Stimulated activated CD4-positive, alpha-beta T cell treated with anti-CD3 and anti-CD28 coated beads, Interleukin-12 subunit alpha, Interleukin-12 subunit beta, amount 100 ng/mL, for 48 hours (primary cell): ENCODE results near the gene CACNA1D.
"Not testable (repeated sequence)": the region's sequence is repeated elsewhere in the genome, so short reads cannot be mapped to it uniquely, and the experiment has no call there.

Experiments used
- DNase-seq, 3 donors: peaks; one replicate each; pipeline ENCODE4 v3.0.0-alpha.2; 2020; ENCODE audit warnings: low read depth in 2 of 3, low spot score in 1 of 3

CACNA1D gene

GRCh38 chr3:53493963-53494791 lies at the start of gene CACNA1D:
Gene CACNA1D, plus strand, starts transcription at chr3:53494611. Its CDS starts 556 bp downstream, at chr3:53495167.
- DNase-seq = no peak

GRCh38 chr3:53457068-53457467 lies 37.3 kb upstream of the CACNA1D start:
- DNase-seq = no peak

DNA sequence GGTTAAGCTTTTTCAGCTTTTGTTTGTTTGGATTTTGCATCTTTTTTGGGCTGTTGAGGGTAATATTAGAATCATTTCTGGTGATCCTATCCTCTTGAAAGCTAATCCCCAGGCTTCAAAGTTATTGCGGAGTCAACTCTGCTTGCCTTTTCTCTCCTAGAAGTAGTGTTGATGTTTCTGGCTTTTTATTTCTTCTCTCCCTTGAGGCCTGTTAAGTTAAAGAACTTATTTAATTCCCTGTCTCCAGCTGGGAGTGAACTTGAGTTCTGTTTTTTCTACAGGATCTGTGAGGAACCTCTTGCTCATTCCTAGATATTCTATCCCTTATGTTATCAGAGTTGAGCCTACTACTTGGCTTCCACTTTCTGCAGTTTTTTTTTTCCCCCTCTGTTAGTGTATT lies 34.1 kb upstream of the CACNA1D start:
- DNase-seq = no peak

DNA sequence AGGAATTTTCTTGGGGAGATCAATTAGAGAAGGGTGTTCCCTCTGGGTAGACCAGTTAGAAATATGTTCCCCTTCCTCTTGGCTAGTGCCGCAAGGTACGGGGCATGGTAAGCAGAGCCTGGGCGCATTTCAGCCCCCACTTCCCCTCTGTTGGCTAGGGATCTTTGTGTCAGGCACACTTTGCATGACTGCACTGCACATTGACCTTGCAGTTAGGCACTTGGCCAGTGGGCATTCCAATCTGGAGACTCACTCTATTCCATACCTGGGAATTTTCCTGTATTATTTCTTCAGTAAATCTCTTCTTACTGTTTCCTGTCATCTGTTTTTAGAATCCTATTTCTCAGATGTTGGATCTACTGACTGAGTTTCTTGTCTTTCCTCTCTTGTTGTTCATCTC lies 30.0 kb upstream of the CACNA1D start:
- no peak for DNase-seq

GRCh38 chr3:53469758-53470157 lies 24.7 kb upstream of the CACNA1D start:
- not testable (repeated sequence) for DNase-seq

DNA sequence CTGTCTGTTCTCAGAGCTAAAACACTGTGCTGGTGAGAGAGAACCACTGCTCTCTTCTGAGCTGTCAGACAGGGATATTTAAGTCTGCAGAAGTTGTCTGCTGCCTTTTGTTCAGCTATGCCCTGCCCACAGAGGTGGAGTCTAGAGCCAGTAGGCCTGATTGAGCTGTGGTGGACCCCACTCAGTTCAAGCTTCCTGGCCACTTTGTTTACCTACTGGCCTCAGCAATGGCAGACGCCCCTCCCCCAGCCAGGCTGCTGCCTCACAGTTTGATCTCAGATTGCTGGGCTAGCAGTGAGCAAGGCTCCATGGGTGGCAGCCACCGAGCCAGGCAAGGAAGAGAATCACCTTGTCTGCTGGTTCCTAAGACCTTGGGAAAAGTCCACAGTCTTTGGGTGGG lies 21.0 kb upstream of the CACNA1D start:
- DNase-seq = no peak

GRCh38 chr3:53476372-53476771 lies 18.0 kb upstream of the CACNA1D start:
- not testable (repeated sequence) for DNase-seq

- not testable (repeated sequence) for DNase-seq
These were observed 16.7 kb upstream of the CACNA1D start for GRCh38 chr3:53477689-53478088.

DNA sequence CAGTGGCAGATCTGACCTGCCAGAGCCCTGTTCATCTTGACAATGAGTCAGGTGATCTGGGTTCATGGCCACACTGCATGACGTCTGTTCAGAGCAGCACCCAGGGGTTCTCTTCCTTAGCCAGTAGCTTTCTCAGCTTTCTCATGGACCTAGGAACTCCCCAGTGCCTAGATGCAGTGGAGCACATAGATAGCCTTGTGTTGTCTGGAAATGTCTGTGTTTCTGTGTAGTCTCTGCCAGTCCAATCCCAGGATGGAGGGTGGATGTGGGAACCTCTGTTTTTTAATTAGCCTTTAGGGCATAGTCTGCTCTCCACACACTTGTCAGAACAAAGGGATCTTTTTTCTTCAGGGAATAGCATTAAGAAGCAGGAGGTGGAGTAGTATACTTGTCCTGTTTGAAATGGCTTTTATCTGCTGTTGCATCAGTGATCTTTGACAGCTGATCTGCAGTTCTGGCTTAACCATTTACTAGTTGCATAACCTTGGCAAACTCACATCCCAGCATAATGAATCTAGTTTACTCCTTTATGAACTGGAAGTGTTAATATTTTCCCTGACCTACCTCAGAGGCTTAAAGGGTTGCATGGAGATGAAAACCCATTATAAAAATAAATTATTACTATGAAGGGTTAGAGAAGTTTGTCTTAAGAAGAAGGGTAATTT lies 16.1 kb upstream of the CACNA1D start:
- DNase-seq = no peak

- no peak for DNase-seq
These were observed 15.3 kb upstream of the CACNA1D start for GRCh38 chr3:53478921-53479664.

- no peak for DNase-seq
These were observed 12.2 kb upstream of the CACNA1D start for GRCh38 chr3:53482227-53482626.

GRCh38 chr3:53483821-53484220 lies 10.6 kb upstream of the CACNA1D start:
- no peak for DNase-seq

GRCh38 chr3:53484984-53485383 lies 9.4 kb upstream of the CACNA1D start:
- no peak for DNase-seq

DNA sequence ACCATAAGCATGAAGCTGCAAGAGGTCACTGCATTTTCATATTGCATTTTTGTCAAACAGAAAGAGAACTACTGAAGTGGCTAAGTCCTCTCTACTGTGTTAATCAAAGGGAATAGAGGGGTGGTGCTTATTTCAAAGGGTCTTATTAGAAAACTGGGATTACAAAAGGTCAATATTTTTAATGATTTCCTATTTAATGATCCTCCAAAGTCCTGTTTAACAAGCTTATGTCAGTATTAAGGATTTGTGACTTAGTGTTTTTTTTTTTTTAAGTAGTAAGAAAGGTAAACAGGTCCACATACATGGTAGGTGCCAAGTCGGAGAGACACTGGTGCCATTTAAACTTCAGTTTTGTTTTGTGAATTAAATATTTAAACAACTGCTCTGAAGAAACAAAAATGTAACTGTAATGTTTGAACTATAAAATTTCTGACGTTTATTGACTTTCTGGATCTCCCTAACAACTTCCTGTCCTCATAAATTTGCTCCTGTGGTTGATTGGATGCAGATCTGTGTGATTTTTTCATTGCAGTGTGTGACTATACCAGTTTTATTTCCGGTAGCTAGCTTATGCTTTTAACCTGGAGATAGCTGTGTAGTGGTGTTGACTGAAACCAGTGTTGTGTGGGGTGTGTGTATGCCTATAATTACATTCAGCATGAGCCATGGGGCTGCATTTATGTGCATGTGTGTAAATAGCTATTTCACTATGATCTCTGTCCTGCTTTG lies 8.6 kb upstream of the CACNA1D start:
- DNase-seq = no peak

- DNase-seq = no peak
These were observed 7.3 kb upstream of the CACNA1D start for GRCh38 chr3:53486961-53487654.

DNA sequence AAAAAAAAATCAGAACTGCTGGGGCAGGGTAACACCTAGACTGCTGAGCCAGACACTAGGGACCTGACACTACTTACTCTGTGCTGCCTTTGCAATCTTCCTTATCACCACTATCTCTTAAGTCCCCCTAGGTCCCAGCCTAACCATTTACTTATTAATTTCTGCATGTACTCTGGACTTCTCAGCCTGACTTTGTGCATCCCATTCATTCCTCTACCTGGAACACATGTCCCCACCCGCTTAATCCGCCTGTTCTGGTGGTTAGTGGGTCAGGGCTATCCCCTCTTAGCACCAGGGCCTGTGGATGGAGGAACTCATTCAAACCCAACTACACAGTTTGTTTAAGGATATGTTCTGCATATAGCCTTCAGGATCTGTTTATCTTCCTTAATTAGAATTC lies 5.0 kb upstream of the CACNA1D start:
- no peak for DNase-seq

GRCh38 chr3:53489787-53490458 lies 4.5 kb upstream of the CACNA1D start:
- DNase-seq = no peak

DNA sequence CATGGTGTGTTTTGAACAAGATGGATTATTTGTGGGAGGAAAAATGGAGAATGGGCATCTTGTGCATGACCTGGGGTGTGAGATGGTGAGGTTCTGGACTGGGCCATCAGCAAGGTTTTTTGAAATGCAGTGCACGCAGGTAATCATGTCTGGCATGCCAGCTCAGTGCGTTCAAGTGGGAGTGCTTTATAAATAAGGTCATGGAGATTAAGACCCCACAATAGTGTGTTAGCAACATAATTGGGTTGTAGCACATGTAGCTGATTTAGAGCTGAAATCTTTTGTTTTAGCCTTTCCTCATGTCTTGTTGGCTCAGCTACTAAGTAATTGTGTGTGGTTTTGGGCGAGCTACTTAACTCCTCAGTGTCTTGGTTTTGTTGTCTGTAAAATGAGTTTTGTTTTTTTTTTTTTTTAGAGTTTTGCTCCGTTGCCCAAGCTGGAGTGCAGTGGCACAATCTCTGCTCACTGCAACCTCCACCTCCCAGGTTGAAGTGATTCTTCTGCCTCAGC lies 3.9 kb upstream of the CACNA1D start:
- DNase-seq = no peak

DNA sequence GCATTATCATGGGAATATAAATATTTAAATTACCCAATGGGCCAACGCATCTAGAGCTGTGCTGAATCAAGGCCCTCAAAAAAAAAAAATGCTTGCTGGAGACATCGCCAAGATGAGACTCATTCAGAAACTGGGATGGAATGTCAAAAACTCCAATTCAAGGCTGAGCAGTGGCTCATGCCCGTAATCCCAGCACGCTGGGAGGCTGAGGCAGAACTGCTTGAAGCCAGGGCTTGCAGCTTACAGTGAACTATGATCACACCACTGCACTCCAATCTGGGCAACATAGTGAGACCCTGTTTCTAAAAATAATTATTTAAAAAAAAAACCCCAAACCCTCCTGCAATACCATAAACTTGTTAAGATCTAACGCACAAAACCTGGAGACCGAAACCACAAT lies 3.1 kb upstream of the CACNA1D start:
- no peak for DNase-seq

DNA sequence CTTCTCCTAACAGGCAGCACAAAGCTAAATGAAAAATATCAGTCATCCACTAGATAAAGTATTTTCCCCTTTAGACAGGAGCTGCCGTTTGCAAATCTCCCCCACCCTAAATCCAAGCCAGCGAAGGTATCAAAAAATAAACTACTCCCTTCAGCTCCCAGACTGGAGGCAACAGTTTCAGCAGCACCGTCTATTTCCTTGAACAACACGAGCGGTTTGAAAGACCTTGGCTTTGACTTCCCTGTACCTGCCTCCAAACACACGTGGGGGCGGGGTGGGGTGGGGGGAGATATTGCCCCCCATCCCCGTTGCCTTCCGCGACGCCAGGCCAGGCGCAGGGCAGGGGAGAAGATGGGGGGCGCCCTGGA lies 832 bp upstream of the CACNA1D start:
- DNase-seq = no peak
